A549 (cell line): ENCODE measurements around the gene BANP. TPM values are rescaled to one million over a fixed set of nuclear protein-coding genes. Genes with fewer than 3 reads are reported as not detected.

Source experiments
- ATAC-seq, 2 experiments: fragments of 200-7000 bp in 1 of 2; fragments of >200 bp in 1 of 2; cut with Nextera tagmentation in 1 of 2; cut with Tn5 transposase in 1 of 2; 3 replicates each; pipeline versions ENCODE4 v1.8.0 to v1.9.1; 2018 to 2020; ENCODE audit warnings: mild to moderate bottlenecking in 1 of 2, moderate library complexity in 1 of 2
- CTCF ChIA-PET: fragments of 300-600 bp; sonication (Branson Sonifier 250); formaldehyde crosslinking; extraction: SDS; loops from one replicate; lab custom pipeline; 2021; ENCODE audit warnings: antibody characterized with exemption, inconsistent platforms; lab: Yijun Ruan, JAX
- POLR2A ChIA-PET: fragments of 350-600 bp; formaldehyde crosslinking; extraction: SDS; loops from one replicate; lab custom pipeline; 2021; ENCODE audit warnings: antibody characterized with exemption, inconsistent platforms; lab: Yijun Ruan, JAX
- DNase-seq, 2 experiments: peaks; one replicate each; pipeline versions ENCODE4 v3.0.0 to v3.0.0-alpha.2; 2011 to 2016; ENCODE audit warnings: low read depth in 1 of 2, low spot score in 1 of 2
- FAIRE-seq: peaks from 2 replicates; lab custom pipeline; 2011; peaks lifted over from hg19 to GRCh38; lab: Jason Lieb, UNC
- H3K27ac ChIP-seq, 2 experiments: fragments of >200 bp; sonication (Bioruptor Twin); formaldehyde crosslinking; 3 replicates each; pipeline ENCODE4 v1.5.1; 2016 to 2017
- H3K4me1 ChIP-seq: fragments of >200 bp; sonication (Bioruptor Twin); formaldehyde crosslinking; 3 replicates; pipeline ENCODE4 v1.6.1; 2016
- H3K4me2 ChIP-seq: fragments of >200 bp; sonication (Bioruptor Twin); formaldehyde crosslinking; 3 replicates; pipeline ENCODE4 v1.6.1; 2016
- H3K4me3 ChIP-seq: fragments of >200 bp; sonication (Bioruptor Twin); formaldehyde crosslinking; 3 replicates; pipeline ENCODE4 v1.5.1; 2016
- H3K9me3 ChIP-seq: fragments of >200 bp; sonication (Bioruptor Twin); formaldehyde crosslinking; 3 replicates; pipeline ENCODE4 v1.6.1; 2016
- BHLHE40 ChIP-seq: IDR thresholded peaks from 2 replicates; pipeline ENCODE4 v1.6.1; 2012; ENCODE audit warnings: low read depth, low read length, inconsistent platforms
- CBX2 ChIP-seq: fragments of 200-600 bp; sonication (generic); IDR thresholded peaks from 2 replicates; pipeline ENCODE4 v1.6.1; 2016; ENCODE audit warnings: low read depth, mild to moderate bottlenecking, borderline replicate concordance
- CHD2 ChIP-seq: fragments of 150-350 bp; IDR thresholded peaks from 2 replicates; pipeline ENCODE4 v1.6.1; 2014; ENCODE audit warnings: low read length; ENCODE audit not compliant: partially characterized antibody
- EHMT2 ChIP-seq: fragments of 200-600 bp; sonication (generic); IDR thresholded peaks from 2 replicates; pipeline ENCODE4 v1.6.1; 2016; ENCODE audit warnings: antibody characterized with exemption, low read depth, mild to moderate bottlenecking, moderate library complexity
- FOSL2 ChIP-seq, 2 experiments: fragments of 450-650 bp in 1 of 2; fragments of >200 bp in 1 of 2; sonication (Bioruptor Twin) in 1 of 2; formaldehyde crosslinking; IDR thresholded peaks; 2 replicates each; pipeline versions ENCODE4 v1.5.0 to v1.6.1; 2016 to 2020; ENCODE audit warnings: mild to moderate bottlenecking in 1 of 2, moderate library complexity in 1 of 2
- GATA3 ChIP-seq: IDR thresholded peaks from 2 replicates; pipeline ENCODE4 v1.6.1; 2012; ENCODE audit warnings: borderline replicate concordance
- HDAC2 ChIP-seq: fragments of 200-600 bp; sonication (generic); IDR thresholded peaks from 2 replicates; pipeline ENCODE4 v1.6.1; 2016
- HEYL ChIP-seq: fragments of 250-450 bp; sonication (Bioruptor Pico); IDR thresholded peaks from 2 replicates; pipeline ENCODE4 v1.8.0; 2021; ENCODE audit warnings: mild to moderate bottlenecking, moderate library complexity
- HOXA7 ChIP-seq: fragments of 250-450 bp; sonication (Bioruptor Pico); IDR thresholded peaks from 2 replicates; pipeline ENCODE4 v1.5.0; 2020; ENCODE audit warnings: mild to moderate bottlenecking, moderate library complexity
- KDM1A ChIP-seq: fragments of 200-600 bp; sonication (generic); IDR thresholded peaks from 2 replicates; pipeline ENCODE4 v1.6.1; 2016; ENCODE audit warnings: low read depth, mild to moderate bottlenecking
- KDM5A ChIP-seq: fragments of 200-600 bp; sonication (generic); IDR thresholded peaks from 2 replicates; pipeline ENCODE4 v1.6.1; 2016; ENCODE audit warnings: antibody characterized with exemption, mild to moderate bottlenecking
- MAZ ChIP-seq: fragments of 150-350 bp; IDR thresholded peaks from 2 replicates; pipeline ENCODE4 v1.6.1; 2014; ENCODE audit warnings: antibody characterized with exemption, low read depth, low read length, borderline replicate concordance
- NFE2L2 ChIP-seq: fragments of 150-350 bp; conservative IDR thresholded peaks from 2 replicates; pipeline ENCODE4 v1.6.1; 2014; ENCODE audit warnings: low read length
- NPAS2 ChIP-seq: fragments of 250-450 bp; sonication (Bioruptor Pico); IDR thresholded peaks from 2 replicates; pipeline ENCODE4 v1.8.0; 2022; ENCODE audit warnings: mild to moderate bottlenecking, moderate library complexity, borderline replicate concordance
- NR3C1 ChIP-seq: fragments of >200 bp; sonication (Bioruptor Twin); formaldehyde crosslinking; IDR thresholded peaks from 3 replicates; pipeline ENCODE4 v1.6.1; 2017
- POLR2A ChIP-seq: IDR thresholded peaks from 2 replicates; pipeline ENCODE4 v1.6.1; 2012; ENCODE audit warnings: mild to moderate bottlenecking, low read length
- RFX5 ChIP-seq: fragments of 450-650 bp; IDR thresholded peaks from 2 replicates; pipeline ENCODE4 v1.7.1; 2014; ENCODE audit warnings: antibody characterized with exemption, mild to moderate bottlenecking, moderate library complexity
- SMC3 ChIP-seq: fragments of >200 bp; sonication (Bioruptor Twin); formaldehyde crosslinking; IDR thresholded peaks from 3 replicates; pipeline ENCODE4 v1.6.1; 2018; ENCODE audit warnings: inconsistent platforms
- SREBF2 ChIP-seq: fragments of 450-650 bp; IDR thresholded peaks from 2 replicates; pipeline ENCODE4 v1.6.1; 2014; ENCODE audit warnings: mild to moderate bottlenecking, moderate library complexity
- TP53 ChIP-seq: fragments of 250-450 bp; sonication (Bioruptor Pico); IDR thresholded peaks from 2 replicates; pipeline ENCODE4 v1.5.0; 2021; ENCODE audit warnings: mild to moderate bottlenecking, moderate library complexity
- ZFP36 ChIP-seq: fragments of 450-650 bp; IDR thresholded peaks from 2 replicates; pipeline ENCODE4 v1.6.1; 2014; ENCODE audit warnings: borderline replicate concordance; ENCODE audit not compliant: partially characterized antibody
- ZSCAN20 ChIP-seq: fragments of 250-450 bp; sonication (Bioruptor Pico); IDR thresholded peaks from 2 replicates; pipeline ENCODE4 v1.8.0; 2022; ENCODE audit warnings: mild to moderate bottlenecking, moderate library complexity
- WGBS: methylation state at CpG from one replicate; pipeline ENCODE4 v1.1.6; 2017; ENCODE audit errors: missing lambda C conversion rate; 5-methylcytosine and 5-hydroxymethylcytosine counted together
- polyA plus RNA-seq, 4 experiments: library from polyadenylated mRNA; depleted of rRNA in 3 of 4; stranded (reverse); fragments of >200 nt; fragmentation: RNase III in 1 of 4; extraction: RNeasy Plus Mini Kit Qiagen cat#74134 plus additional on column Dnase treatment in 1 of 4; gene quantifications; 2 replicates in 3 of 4; 3 replicates in 1 of 4; pipeline ENCODE4 v1.2.3, GENCODE V29; 2011 to 2017
- TF ChIP-seq, protein P1 (sequence below): fragments of 450-650 bp; IDR thresholded peaks from 2 replicates; pipeline ENCODE4 v1.6.1; 2014; ENCODE audit warnings: antibody characterized with exemption
- TF ChIP-seq, protein P2 (sequence below): IDR thresholded peaks from 2 replicates; pipeline ENCODE4 v1.6.1; 2012; ENCODE audit warnings: low read depth, borderline replicate concordance
- TF ChIP-seq, protein P3 (sequence below): fragments of >200 bp; sonication (Bioruptor Twin); formaldehyde crosslinking; IDR thresholded peaks from 3 replicates; pipeline ENCODE4 v1.6.1; 2016
- TF ChIP-seq, protein P4 (sequence below): fragments of >200 bp; sonication (Bioruptor Twin); formaldehyde crosslinking; IDR thresholded peaks from 2 replicates; pipeline ENCODE4 v1.6.1; 2016
- TF ChIP-seq, protein P5 (sequence below): fragments of >200 bp; sonication (Bioruptor Twin); formaldehyde crosslinking; IDR thresholded peaks from 3 replicates; pipeline ENCODE4 v1.5.1; 2016

BANP gene
- polyA plus RNA-seq, 2 of the 4 experiments (the other 2 are of a cell fraction) = 17.1 to 17.2 TPM

DNA sequence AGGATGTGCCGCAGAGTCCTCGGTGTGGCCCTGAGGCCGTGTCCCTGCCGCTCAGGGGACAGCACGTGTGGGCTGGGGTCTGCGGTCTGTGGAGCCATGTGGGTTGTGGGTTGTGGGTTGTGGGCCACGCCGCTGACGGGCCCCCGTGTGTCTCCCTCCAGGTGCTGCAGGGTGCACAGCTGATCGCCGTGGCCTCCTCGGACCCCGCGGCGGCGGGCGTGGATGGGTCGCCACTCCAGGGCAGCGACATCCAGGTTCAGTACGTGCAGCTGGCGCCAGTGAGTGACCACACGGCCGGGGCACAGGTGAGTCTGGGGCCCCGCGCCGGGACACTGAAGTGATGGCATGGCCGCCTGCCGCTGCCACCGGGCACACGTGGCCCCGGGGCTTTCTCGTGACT, 120.7 kb downstream of the BANP start:
- Histone ChIP-seq H3K4me1 (no peaks in the 10 kb centered on the region), H3K27ac (no peak overlapping the region), H3K4me3 (no peak overlapping the region), H3K4me2 (no peak overlapping the region), H3K9me3 (no peaks in the 10 kb centered on the region)
- ChIA-PET CTCF (interaction anchor here (1.1 kb wide), 1 partner anchor 312 kb away, joined by 3 read pairs; no protein-coding TSS in a partner anchor), POLR2A (no interaction called here)
- no peak for DNase-seq
- WGBS = 96% methylated on average over 24 of the region's 33 CpGs
- TF ChIP-seq RFX5 (no peak), CHD2 (no peak), POLR2A (no peak), NFE2L2 (no peak), FOSL2 (IDR thresholded peaks at IDR 0.05) (no peak), FOSL2 (CRISPR knock-in tag; IDR thresholded peaks at IDR 0.05) (no peak), GATA3 (no peak), KDM1A (no peak)
- TF ChIP-seq, protein P1, sequence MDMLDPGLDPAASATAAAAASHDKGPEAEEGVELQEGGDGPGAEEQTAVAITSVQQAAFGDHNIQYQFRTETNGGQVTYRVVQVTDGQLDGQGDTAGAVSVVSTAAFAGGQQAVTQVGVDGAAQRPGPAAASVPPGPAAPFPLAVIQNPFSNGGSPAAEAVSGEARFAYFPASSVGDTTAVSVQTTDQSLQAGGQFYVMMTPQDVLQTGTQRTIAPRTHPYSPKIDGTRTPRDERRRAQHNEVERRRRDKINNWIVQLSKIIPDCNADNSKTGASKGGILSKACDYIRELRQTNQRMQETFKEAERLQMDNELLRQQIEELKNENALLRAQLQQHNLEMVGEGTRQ = no peak
- ATAC-seq = no peak
- FAIRE-seq = no peak

DNA sequence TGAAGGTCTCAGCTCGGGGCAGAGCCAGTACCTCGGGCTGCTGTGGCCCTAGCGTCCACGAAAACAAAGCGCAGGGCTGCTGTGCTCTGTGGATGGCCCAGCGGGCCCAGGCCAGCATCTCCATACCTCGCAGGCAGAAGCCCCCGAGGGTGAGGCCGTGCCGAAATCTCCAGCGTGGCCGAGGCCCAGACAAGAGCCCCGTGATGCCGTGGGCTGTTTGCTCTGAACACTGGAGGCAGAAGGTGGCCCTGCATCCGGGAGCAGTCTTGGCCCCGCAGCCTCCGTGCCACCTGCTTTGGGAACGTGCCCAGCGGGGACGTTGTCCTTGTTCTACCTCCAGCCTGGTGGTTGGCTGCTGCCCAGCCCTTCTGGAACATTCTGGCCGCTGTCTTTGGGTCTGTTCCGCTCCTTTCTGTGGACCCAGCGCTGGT, 121.4 kb downstream of the BANP start:
- TF ChIP-seq, protein P2, sequence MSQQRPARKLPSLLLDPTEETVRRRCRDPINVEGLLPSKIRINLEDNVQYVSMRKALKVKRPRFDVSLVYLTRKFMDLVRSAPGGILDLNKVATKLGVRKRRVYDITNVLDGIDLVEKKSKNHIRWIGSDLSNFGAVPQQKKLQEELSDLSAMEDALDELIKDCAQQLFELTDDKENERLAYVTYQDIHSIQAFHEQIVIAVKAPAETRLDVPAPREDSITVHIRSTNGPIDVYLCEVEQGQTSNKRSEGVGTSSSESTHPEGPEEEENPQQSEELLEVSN = no peak
- TF ChIP-seq CHD2 (no peak), NPAS2 (CRISPR knock-in tag) (no peak), EHMT2 (no peak)
- TF ChIP-seq, protein P3, sequence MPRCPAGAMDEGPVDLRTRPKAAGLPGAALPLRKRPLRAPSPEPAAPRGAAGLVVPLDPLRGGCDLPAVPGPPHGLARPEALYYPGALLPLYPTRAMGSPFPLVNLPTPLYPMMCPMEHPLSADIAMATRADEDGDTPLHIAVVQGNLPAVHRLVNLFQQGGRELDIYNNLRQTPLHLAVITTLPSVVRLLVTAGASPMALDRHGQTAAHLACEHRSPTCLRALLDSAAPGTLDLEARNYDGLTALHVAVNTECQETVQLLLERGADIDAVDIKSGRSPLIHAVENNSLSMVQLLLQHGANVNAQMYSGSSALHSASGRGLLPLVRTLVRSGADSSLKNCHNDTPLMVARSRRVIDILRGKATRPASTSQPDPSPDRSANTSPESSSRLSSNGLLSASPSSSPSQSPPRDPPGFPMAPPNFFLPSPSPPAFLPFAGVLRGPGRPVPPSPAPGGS = no peak
- TF ChIP-seq, all 56 proteins: peak for 0
- no peak overlapping the region for H3K4me2 ChIP-seq
- ChIA-PET CTCF (no interaction called here), POLR2A (no interaction called here)
- H3K27ac ChIP-seq = no peak overlapping the region
- DNase-seq (no peak), ATAC-seq (no peak), FAIRE-seq (no peak)
- no peak overlapping the region for H3K4me3 ChIP-seq
- H3K9me3 ChIP-seq = no peaks in the 10 kb centered on the region
- H3K4me1 ChIP-seq = no peaks in the 10 kb centered on the region
- 92% methylated on average over 14 of the region's 23 CpGs for WGBS

DNA sequence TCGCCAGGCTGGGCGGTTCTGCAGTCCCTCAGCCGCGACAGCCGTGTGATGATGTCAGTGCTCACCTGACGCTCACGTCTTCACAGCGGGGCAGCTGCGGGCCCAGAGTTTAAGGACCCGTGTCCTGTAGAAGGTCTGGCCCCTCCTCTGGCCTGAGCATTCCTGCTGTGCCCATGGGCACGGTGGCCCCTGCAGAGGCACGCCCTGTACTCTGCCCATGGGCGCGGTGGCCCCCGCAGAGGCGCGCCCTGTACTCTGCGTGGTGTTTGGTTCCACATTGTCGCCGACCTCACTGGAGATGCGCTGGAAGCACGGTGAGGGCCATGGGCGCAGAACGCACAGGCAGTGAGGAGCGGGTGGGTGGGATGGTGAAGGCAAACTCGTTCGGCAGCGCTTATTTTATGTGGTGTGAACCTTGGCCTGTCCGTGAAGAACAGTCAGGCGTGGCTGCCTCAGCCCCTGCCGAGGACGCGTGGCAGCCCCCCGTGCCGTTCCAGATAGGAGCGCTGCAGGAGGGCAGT, 122.0 kb downstream of the BANP start:
- Histone ChIP-seq H3K27ac (no peak overlapping the region), H3K4me2 (no peak overlapping the region), H3K9me3 (no peaks in the 10 kb centered on the region), H3K4me1 (no peaks in the 10 kb centered on the region), H3K4me3 (no peak overlapping the region)
- no peak for DNase-seq
- FAIRE-seq = no peak
- TF ChIP-seq MAZ (no peak), TP53 (CRISPR knock-in tag) (no peak), ZFP36 (no peak), HEYL (CRISPR knock-in tag) (no peak)
- no peak for ATAC-seq
- ChIA-PET CTCF (interaction anchor here (1.9 to 2.0 kb wide), 2 partner anchors 8 to 364 kb away, joined by 4 to 6 read pairs; no protein-coding TSS in a partner anchor), POLR2A (no interaction called here)
- WGBS = 91% methylated on average over 32 of the region's 36 CpGs

DNA sequence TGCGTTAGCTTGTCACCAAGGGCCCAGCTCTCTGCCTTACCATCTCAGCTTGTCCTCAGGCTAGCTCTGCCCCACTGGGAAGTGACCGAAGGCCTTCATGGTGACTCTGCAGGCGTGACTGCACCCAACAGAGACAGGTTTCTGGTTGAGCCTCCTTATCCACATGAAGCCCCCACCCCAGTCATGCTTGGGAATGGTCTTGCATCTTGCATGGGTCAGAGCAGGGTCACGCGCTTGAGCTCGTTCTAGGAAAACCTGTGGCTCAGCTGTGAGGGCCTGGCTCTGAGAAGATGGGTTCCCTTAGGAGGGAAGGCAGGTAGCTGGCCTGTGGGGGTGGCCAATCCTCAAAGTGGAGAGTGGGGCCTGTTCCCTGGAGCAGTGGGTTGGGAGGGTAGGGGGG, 122.8 kb downstream of the BANP start:
- FAIRE-seq (no peak), DNase-seq (no peak), ATAC-seq (no peak)
- 98% methylated on average over 6 of the region's 6 CpGs for WGBS
- POLR2A ChIA-PET = no interaction called here
- H3K9me3 ChIP-seq = no peaks in the 10 kb centered on the region
- CTCF ChIA-PET = interaction anchor here (1.9 to 2.0 kb wide), 2 partner anchors 9 to 363 kb away, joined by 4 to 6 read pairs; no protein-coding TSS in a partner anchor
- no peak overlapping the region for H3K27ac ChIP-seq
- H3K4me2 ChIP-seq = no peak overlapping the region
- no peak overlapping the region for H3K4me3 ChIP-seq
- no peaks in the 10 kb centered on the region for H3K4me1 ChIP-seq
- no peak for TF ChIP-seq ZSCAN20 (CRISPR knock-in tag)
- TF ChIP-seq HOXA7 = no peak
- no peak for TF ChIP-seq HDAC2
- no peak for TF ChIP-seq BHLHE40
- TF ChIP-seq, protein P4, sequence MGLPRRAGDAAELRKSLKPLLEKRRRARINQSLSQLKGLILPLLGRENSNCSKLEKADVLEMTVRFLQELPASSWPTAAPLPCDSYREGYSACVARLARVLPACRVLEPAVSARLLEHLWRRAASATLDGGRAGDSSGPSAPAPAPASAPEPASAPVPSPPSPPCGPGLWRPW = no peak
- TF ChIP-seq EHMT2 = no peak
- TF ChIP-seq HEYL (CRISPR knock-in tag) = no peak
- no peak for TF ChIP-seq NPAS2 (CRISPR knock-in tag)
- TF ChIP-seq KDM5A = no peak
- no peak for TF ChIP-seq NR3C1
- TF ChIP-seq CHD2 = no peak
- TF ChIP-seq CBX2 = no peak
- TF ChIP-seq, protein P5, sequence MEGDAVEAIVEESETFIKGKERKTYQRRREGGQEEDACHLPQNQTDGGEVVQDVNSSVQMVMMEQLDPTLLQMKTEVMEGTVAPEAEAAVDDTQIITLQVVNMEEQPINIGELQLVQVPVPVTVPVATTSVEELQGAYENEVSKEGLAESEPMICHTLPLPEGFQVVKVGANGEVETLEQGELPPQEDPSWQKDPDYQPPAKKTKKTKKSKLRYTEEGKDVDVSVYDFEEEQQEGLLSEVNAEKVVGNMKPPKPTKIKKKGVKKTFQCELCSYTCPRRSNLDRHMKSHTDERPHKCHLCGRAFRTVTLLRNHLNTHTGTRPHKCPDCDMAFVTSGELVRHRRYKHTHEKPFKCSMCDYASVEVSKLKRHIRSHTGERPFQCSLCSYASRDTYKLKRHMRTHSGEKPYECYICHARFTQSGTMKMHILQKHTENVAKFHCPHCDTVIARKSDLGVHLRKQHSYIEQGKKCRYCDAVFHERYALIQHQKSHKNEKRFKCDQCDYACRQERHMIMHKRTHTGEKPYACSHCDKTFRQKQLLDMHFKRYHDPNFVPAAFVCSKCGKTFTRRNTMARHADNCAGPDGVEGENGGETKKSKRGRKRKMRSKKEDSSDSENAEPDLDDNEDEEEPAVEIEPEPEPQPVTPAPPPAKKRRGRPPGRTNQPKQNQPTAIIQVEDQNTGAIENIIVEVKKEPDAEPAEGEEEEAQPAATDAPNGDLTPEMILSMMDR = no peak
- no peak for TF ChIP-seq NFE2L2
- no peak for TF ChIP-seq SMC3
- no peak for TF ChIP-seq SREBF2
- TF ChIP-seq MAZ = no peak
